ENCODE measurements around the gene PCAT7.

The PCAT7 gene

GRCh38 chr9:94566550-94566949 is 11.7 kb downstream of the PCAT7 start:
- Histone ChIP-seq H3K9me2 (replicated peaks; ENCODE audit: insufficient read depth, low read length) (no peaks in the 10 kb centered on the region), H3K27me3 (replicated peaks; ENCODE audit: insufficient read depth, low read length) (no peaks in the 10 kb centered on the region), H3K27ac (ENCODE audit: low read length) (no peak overlapping the region), H2AFZ (ENCODE audit: low read length) (no peak overlapping the region), H3K36me3 (replicated peaks; ENCODE audit: insufficient read depth, low read length) (no peaks in the 10 kb centered on the region), H4K20me1 (ENCODE audit: insufficient read depth, low read length) (no peaks in the 10 kb centered on the region), H3F3A (ENCODE audit: insufficient read depth, low read length) (no peaks in the 10 kb centered on the region), H3K4me3 (ENCODE audit: low read length) (no peak overlapping the region), H3K9me3 (replicated peaks; ENCODE audit: insufficient read depth, low read length) (no peaks in the 10 kb centered on the region), H3K4me2 (ENCODE audit: low read depth, low read length) (no peak overlapping the region), H3K4me1 (ENCODE audit: low read length) (no peaks in the 10 kb centered on the region), H3K79me2 (ENCODE audit: low read length) (no peaks in the 10 kb centered on the region), H3K9ac (ENCODE audit: low read length) (no peak overlapping the region)
- no peak for TF ChIP-seq CTCF (IDR thresholded peaks at IDR 0.05; ENCODE audit: low read length)
- TF ChIP-seq EZH2 (optimal IDR thresholded peaks at IDR 0.05; ENCODE audit: low read depth, low read length), result no peak
- TF ChIP-seq EZH2phosphoT487 (IDR thresholded peaks at IDR 0.05; ENCODE audit: low read length), result no peak
- DNase-seq, result no peak

DNA sequence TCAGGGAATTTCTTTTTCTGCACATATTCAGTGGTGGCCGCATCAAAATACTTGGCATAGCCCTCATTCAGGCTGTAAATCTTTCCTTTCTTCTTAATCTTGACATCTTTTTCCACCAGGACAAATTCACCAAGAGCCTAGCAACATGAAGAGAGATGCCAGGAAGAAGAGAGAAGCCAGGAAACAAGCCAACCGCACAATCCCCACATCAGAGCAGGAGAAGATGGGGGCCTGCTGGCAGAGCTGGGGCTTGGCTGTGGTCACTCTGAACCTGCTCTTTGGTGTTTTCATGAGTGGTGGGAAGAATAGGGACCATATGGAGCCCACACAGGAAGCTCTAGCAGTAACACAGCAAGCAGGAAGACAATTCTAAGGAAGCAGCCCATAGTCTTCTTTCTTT is 12.4 kb downstream of the PCAT7 start:
- Histone ChIP-seq H4K20me1 (ENCODE audit: insufficient read depth, low read length) (no peaks in the 10 kb centered on the region), H3K27ac (ENCODE audit: low read length) (no peak overlapping the region), H3K9me3 (replicated peaks; ENCODE audit: insufficient read depth, low read length) (no peaks in the 10 kb centered on the region), H3K4me1 (ENCODE audit: low read length) (no peaks in the 10 kb centered on the region), H3K4me2 (ENCODE audit: low read depth, low read length) (no peak overlapping the region), H3K4me3 (ENCODE audit: low read length) (no peak overlapping the region), H3K27me3 (replicated peaks; ENCODE audit: insufficient read depth, low read length) (no peaks in the 10 kb centered on the region), H3K9ac (ENCODE audit: low read length) (no peak overlapping the region), H3K79me2 (ENCODE audit: low read length) (no peaks in the 10 kb centered on the region), H2AFZ (ENCODE audit: low read length) (no peak overlapping the region), H3F3A (ENCODE audit: insufficient read depth, low read length) (no peaks in the 10 kb centered on the region), H3K36me3 (replicated peaks; ENCODE audit: insufficient read depth, low read length) (no peaks in the 10 kb centered on the region), H3K9me2 (replicated peaks; ENCODE audit: insufficient read depth, low read length) (no peaks in the 10 kb centered on the region)
- DNase-seq, result no peak
- no peak for TF ChIP-seq EZH2phosphoT487 (IDR thresholded peaks at IDR 0.05; ENCODE audit: low read length)
- no peak for TF ChIP-seq EZH2 (optimal IDR thresholded peaks at IDR 0.05; ENCODE audit: low read depth, low read length)
- no peak for TF ChIP-seq CTCF (IDR thresholded peaks at IDR 0.05; ENCODE audit: low read length)

DNA sequence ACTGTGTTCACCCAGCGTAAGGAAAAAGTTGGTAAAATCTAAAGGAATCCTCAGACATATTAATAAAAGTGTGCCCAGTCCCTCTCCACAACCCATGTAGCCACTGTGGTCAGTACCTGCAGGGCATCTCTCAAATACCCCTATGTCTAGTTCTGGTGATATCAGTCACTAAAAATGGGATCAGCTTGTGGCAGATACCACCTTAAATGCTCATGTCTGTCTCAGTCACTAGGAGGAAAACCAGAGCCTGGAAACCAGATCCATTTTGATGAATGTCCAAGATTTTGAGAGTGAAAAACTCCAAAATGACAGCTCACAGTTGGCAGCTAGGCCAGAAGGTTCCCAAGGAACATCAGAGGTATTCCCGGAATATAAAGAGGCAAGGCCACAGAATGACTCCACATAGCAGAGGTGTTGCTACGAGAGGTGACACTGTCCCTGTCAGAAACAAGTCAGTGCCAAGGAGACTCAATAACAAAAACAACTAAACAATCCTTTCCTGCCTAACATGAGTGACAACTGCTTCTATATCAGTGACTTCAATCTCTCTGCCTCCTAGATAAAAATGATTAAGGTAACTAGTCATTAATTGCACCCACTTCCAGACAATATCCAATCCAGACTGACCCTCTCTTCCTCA is 13.5 kb downstream of the PCAT7 start:
- no peak overlapping the region for H3K27ac ChIP-seq (ENCODE audit: low read length)
- no peaks in the 10 kb centered on the region for H3F3A ChIP-seq (ENCODE audit: insufficient read depth, low read length)
- no peak for DNase-seq
- TF ChIP-seq CTCF (IDR thresholded peaks at IDR 0.05; ENCODE audit: low read length), result no peak
- H3K9me3 ChIP-seq (replicated peaks; ENCODE audit: insufficient read depth, low read length), result no peaks in the 10 kb centered on the region
- no peaks in the 10 kb centered on the region for H3K79me2 ChIP-seq (ENCODE audit: low read length)
- H3K9me2 ChIP-seq (replicated peaks; ENCODE audit: insufficient read depth, low read length), result no peaks in the 10 kb centered on the region
- no peaks in the 10 kb centered on the region for H3K4me1 ChIP-seq (ENCODE audit: low read length)
- no peak overlapping the region for H3K4me3 ChIP-seq (ENCODE audit: low read length)
- H2AFZ ChIP-seq (ENCODE audit: low read length), result no peak overlapping the region
- no peak overlapping the region for H3K4me2 ChIP-seq (ENCODE audit: low read depth, low read length)
- no peak overlapping the region for H3K9ac ChIP-seq (ENCODE audit: low read length)
- H3K36me3 ChIP-seq (replicated peaks; ENCODE audit: insufficient read depth, low read length), result no peaks in the 10 kb centered on the region
- no peaks in the 10 kb centered on the region for H4K20me1 ChIP-seq (ENCODE audit: insufficient read depth, low read length)
- H3K27me3 ChIP-seq (replicated peaks; ENCODE audit: insufficient read depth, low read length), result no peaks in the 10 kb centered on the region

All from MM.1S (cell line).